Transverse colon (tissue), 4 donors: Measurements from ENCODE around the gene C15orf61. TPM values are rescaled to one million over a fixed set of nuclear protein-coding genes. Genes with fewer than 3 reads are reported as not detected.

Experiments
- DNase-seq: peaks from one replicate; pipeline ENCODE4 v3.0.0-alpha.2; 2019
- H3K27ac ChIP-seq, 4 donors: fragments of 200-600 bp; sonication (generic); 2 replicates each; pipeline ENCODE4 v1.5.1; 2016 to 2018; ENCODE audit warnings: inconsistent platforms in 4 of 4
- H3K27me3 ChIP-seq: fragments of 200-600 bp; sonication (generic); 2 replicates; pipeline ENCODE4 v1.5.1; 2017; ENCODE audit warnings: inconsistent platforms
- H3K36me3 ChIP-seq, 4 donors: fragments of 200-600 bp; sonication (generic); 2 replicates each; pipeline ENCODE4 v1.5.1; 2017 to 2019; ENCODE audit warnings: inconsistent platforms in 4 of 4
- H3K4me1 ChIP-seq, 4 donors: fragments of 200-600 bp; sonication (generic); 2 replicates each; pipeline ENCODE4 v1.5.1; 2017 to 2020; ENCODE audit warnings: inconsistent platforms in 4 of 4
- H3K4me3 ChIP-seq, 4 donors: fragments of 200-600 bp; sonication (generic); 1 replicate in 1 of 4; 2 replicates in 3 of 4; pipeline versions ENCODE4 v1.5.1 to v1.6.1; 2017 to 2019; ENCODE audit warnings: inconsistent platforms in 4 of 4
- H3K9me3 ChIP-seq, 2 donors: fragments of 200-600 bp; sonication (generic); 2 replicates each; pipeline ENCODE4 v1.5.1; 2017 to 2019; ENCODE audit warnings: inconsistent platforms in 2 of 2
- EP300 ChIP-seq: sonication (generic); formaldehyde crosslinking; IDR thresholded peaks from one replicate; pipeline ENCODE4 v1.6.1; 2017; ENCODE audit warnings: antibody characterized with exemption, low read depth
- POLR2A ChIP-seq: fragments of 450-650 bp; IDR thresholded peaks from one replicate; pipeline ENCODE4 v1.6.1; 2016; ENCODE audit warnings: antibody characterized with exemption, mild to moderate bottlenecking, moderate library complexity
- POLR2AphosphoS5 ChIP-seq, 3 donors: sonication (generic); formaldehyde crosslinking; IDR thresholded peaks; one replicate each; pipeline ENCODE4 v1.6.1; 2016; ENCODE audit warnings: antibody characterized with exemption in 3 of 3
- WGBS, 2 donors: methylation state at CpG; one replicate each; pipeline ENCODE4 v1.1.5; 2018; ENCODE audit warnings: low coverage in 1 of 2; 5-methylcytosine and 5-hydroxymethylcytosine counted together
- in situ Hi-C, 4 donors: fragments of 200-750 bp; cut with MboI; loops; one replicate each; pipeline versions ENCODE4 v1.15.0 to v1.15.1; 2017; ENCODE audit warnings: low sequenced_read_pairs in 3 of 4, low pct_ligation_motif_present in 1 of 4, low pct_unique_long_range_greater_than_20kb in 1 of 4
- intact Hi-C: fragments of 100-400 bp; cut with DNase I; formaldehyde crosslinking; loops from one replicate; pipeline ENCODE4 v1.15.1; 2023; ENCODE audit warnings: low total_unique reads
- total RNA-seq, 4 donors: library from RNA; depleted of rRNA; stranded (reverse); fragments of >200 nt; gene quantifications; one replicate each; pipeline ENCODE4 v1.1.0, GENCODE V29; 2016
- TF ChIP-seq, protein P1 (sequence below), 5 experiments: fragments of 200-600 bp in 3 of 5; fragments of 450-650 bp in 2 of 5; sonication (generic) in 3 of 5; IDR thresholded peaks; 1 replicate in 2 of 5; 2 replicates in 3 of 5; pipeline ENCODE4 v1.5.1; 2016 to 2017; ENCODE audit warnings: antibody characterized with exemption in 5 of 5, inconsistent platforms in 3 of 5, mild to moderate bottlenecking in 2 of 5, moderate library complexity in 1 of 5

Gene C15orf61
- total RNA-seq, 4 donors from 2014 or later, result 4.0 to 22.4 (median 9.8) TPM

DNA sequence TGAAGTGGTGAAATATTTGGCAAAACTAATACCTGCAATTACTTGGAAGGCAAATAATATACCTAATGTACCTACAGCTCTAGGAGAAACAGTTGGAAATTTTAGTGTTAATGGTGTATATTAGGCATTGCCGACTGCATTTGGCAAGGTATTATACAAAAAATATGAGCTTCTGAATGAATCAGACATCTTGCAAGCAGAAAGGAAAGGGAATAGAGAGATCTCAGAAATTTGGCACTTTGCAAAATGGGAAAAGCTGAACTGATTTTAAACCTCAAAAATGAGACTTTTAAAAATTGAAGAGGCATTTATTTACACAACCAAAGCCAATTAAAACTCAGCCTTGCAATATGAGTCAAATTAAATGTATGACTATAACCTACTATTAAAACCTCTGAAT, 40.2 kb upstream of the C15orf61 start:
- intact Hi-C loops, result no loop called here
- Histone ChIP-seq H3K4me1 (no peaks in the 10 kb centered on the region), H3K27me3 (no peaks in the 10 kb centered on the region)

GRCh38 chr15:67481680-67482079, 39.3 kb upstream of the C15orf61 start:
- no peaks in the 10 kb centered on the region for H3K27me3 ChIP-seq
- H3K27ac ChIP-seq, result no peak overlapping the region
- TF ChIP-seq, protein P1, sequence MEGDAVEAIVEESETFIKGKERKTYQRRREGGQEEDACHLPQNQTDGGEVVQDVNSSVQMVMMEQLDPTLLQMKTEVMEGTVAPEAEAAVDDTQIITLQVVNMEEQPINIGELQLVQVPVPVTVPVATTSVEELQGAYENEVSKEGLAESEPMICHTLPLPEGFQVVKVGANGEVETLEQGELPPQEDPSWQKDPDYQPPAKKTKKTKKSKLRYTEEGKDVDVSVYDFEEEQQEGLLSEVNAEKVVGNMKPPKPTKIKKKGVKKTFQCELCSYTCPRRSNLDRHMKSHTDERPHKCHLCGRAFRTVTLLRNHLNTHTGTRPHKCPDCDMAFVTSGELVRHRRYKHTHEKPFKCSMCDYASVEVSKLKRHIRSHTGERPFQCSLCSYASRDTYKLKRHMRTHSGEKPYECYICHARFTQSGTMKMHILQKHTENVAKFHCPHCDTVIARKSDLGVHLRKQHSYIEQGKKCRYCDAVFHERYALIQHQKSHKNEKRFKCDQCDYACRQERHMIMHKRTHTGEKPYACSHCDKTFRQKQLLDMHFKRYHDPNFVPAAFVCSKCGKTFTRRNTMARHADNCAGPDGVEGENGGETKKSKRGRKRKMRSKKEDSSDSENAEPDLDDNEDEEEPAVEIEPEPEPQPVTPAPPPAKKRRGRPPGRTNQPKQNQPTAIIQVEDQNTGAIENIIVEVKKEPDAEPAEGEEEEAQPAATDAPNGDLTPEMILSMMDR (IDR thresholded peaks at IDR 0.05), result no peak
- TF ChIP-seq POLR2A (no peak), POLR2AphosphoS5 (IDR thresholded peaks at IDR 0.05) (no peak), EP300 (no peak)
- DNase-seq, result no peak
- no peak overlapping the region for H3K4me3 ChIP-seq
- intact Hi-C loops (no loop called here), in situ Hi-C loops (no loop called here)
- no peaks in the 10 kb centered on the region for H3K4me1 ChIP-seq
- H3K36me3 ChIP-seq, result no peaks in the 10 kb centered on the region
- 60 to 88% methylated on average over 2 of the region's 2 CpGs for WGBS, 2 donors
- H3K9me3 ChIP-seq, result no peaks in the 10 kb centered on the region

More for the DNA sequence above, 40.2 kb upstream of the C15orf61 start:
- no peaks in the 10 kb centered on the region for H3K36me3 ChIP-seq
- no peak for TF ChIP-seq POLR2A
- no peak for TF ChIP-seq EP300
- TF ChIP-seq, protein P1 (IDR thresholded peaks at IDR 0.05), result no peak
- TF ChIP-seq POLR2AphosphoS5 (IDR thresholded peaks at IDR 0.05), result no peak
- no peak overlapping the region for H3K27ac ChIP-seq
- no peaks in the 10 kb centered on the region for H3K9me3 ChIP-seq
- 75 to 76% methylated on average over 1 of the region's 1 CpG for WGBS, 2 donors
- no peak for DNase-seq
- in situ Hi-C loops, result no loop called here
- H3K4me3 ChIP-seq, result no peak overlapping the region

- DNase-seq, result no peak
- in situ Hi-C loops (no loop called here), intact Hi-C loops (no loop called here)
- TF ChIP-seq, protein P1 (IDR thresholded peaks at IDR 0.05), result no peak
- TF ChIP-seq EP300, result no peak
- Histone ChIP-seq H3K9me3 (no peaks in the 10 kb centered on the region), H3K4me3 (no peak overlapping the region), H3K27me3 (no peaks in the 10 kb centered on the region), H3K27ac (no peak overlapping the region), H3K36me3 (no peaks in the 10 kb centered on the region), H3K4me1 (no peaks in the 10 kb centered on the region)
- WGBS, 2 donors, result 71 to 100% methylated on average over 1 of the region's 1 CpG
Observed at GRCh38 chr15:67495585-67495984, 25.3 kb upstream of the C15orf61 start.

GRCh38 chr15:67501177-67501835, 19.6 kb upstream of the C15orf61 start:
- Histone ChIP-seq H3K9me3 (no peaks in the 10 kb centered on the region), H3K27ac (no peak overlapping the region), H3K27me3 (no peaks in the 10 kb centered on the region), H3K4me3 (no peak overlapping the region), H3K36me3 (no peaks in the 10 kb centered on the region), H3K4me1 (no peaks in the 10 kb centered on the region)
- TF ChIP-seq, protein P1 (IDR thresholded peaks at IDR 0.05), result peak in 3 of 5 experiments; percentile 4 to 21 (median 21)
- TF ChIP-seq EP300, result no peak
- no peak for TF ChIP-seq POLR2AphosphoS5 (IDR thresholded peaks at IDR 0.05)
- no peak for TF ChIP-seq POLR2A
- 18 to 21% methylated on average over 2 of the region's 2 CpGs for WGBS, 2 donors
- no peak for DNase-seq
- in situ Hi-C loops (loop anchor here in 1 of 4 donors (10.0 kb wide), 1 partner anchor 333 kb away; no protein-coding TSS in a partner anchor), intact Hi-C loops (no loop called here)
